GM18861 (cell line): ENCODE data around the gene PNKD.

ENCODE experiments used
- ATAC-seq: cut with Tn5 transposase; IDR thresholded peaks from one replicate; pipeline ENCODE4 v1.9.1; 2021; ENCODE audit not compliant: unreplicated experiment

The PNKD gene

GRCh38 chr2:218334531-218334930 is 64.2 kb downstream of the PNKD start:
- ATAC-seq = no peak

GRCh38 chr2:218340656-218341055 is 70.3 kb downstream of the PNKD start:
- ATAC-seq = no peak

DNA sequence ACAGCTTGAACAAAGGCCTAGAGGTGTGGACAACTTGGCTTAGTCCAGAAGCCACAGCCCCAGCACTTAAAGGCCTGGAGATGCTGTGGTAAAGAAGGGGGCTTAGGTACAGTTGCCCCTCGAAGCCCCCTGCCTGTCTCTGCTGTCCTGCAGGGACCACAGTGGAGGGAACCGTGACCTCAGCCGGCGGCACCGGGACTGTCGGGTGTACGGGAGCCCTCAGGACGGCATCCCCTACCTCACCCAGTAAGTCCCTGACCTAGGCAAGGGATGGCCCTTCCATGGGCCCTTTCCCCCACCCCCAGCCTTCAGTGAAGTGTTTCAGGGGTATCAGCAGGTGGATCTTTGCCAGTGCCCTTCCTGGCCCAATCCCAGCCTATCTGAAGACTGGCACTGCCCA is 71.1 kb downstream of the PNKD start:
- no peak for ATAC-seq

DNA sequence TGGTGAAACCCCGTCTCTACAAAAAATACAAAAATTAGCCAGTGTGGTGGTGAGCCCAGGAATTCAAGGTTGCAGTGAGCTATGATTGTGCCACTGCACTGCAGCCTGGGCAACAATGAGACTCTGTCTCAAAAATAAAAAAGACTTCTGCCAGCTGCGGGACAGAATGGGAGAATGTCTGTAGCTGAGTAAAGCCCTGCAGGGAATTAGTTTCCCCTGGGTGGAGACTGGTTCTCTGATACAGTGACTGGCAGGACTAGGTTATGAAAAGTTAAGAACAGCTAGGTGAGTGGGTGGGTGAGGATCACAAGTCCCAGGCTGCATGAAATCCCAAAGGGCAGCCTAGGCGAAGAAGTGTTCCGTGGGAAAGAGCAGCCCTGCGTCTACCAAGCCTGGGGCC is 72.5 kb downstream of the PNKD start:
- no peak for ATAC-seq

DNA sequence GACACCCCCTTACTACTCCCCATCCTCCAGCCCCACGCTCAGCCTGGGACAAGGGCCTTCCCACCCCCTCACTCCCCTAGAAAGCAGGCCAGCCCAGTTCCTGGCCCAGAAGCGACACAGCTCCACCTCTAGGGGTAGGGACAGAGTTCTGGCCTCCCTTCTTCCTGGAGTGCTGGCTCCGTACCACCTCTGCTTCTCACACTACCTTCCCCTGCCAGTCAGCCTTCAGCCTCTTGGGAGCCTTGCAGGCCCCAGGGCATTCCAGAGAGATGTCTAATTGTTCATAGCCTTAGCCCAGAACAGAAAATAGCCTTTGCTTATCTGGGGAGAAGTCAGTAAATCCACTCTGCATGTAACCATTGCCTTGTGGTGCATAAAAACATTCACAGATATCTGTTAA is 73.3 kb downstream of the PNKD start:
- no peak for ATAC-seq

GRCh38 chr2:218344090-218344754 is 73.9 kb downstream of the PNKD start:
- no peak for ATAC-seq

DNA sequence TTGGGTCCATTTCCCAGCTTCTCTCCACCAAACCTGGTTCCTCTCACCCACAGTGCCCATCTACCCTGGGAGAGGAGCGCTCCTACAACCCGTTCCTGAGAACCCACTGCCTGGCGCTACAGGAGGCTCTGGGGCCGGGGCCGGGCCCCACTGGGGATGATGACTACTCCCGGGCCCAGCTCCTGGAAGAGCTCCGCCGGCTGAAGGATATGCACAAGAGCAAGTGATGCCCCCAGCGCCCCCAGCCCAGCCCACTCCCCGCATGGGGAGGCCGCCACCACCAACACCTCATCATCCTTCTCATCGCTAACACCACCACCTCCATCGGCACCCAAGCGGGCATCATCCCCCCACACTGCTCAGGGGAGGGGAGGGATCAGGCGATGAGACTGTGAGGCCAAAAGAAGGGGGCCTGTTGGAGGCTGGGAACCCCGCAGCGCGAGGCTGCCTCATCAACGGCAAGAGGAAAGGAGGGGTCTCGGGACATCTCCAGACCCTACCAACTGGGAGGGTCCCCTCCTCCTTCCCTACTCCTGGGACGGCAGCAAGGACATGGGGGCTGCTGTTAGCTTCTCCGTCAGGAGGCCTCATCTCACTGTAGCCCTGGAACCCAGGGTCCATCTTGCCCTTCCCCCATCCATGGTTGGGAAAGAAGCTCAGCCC is 74.6 kb downstream of the PNKD start:
- no peak for ATAC-seq

GRCh38 chr2:218345491-218346236 is 75.3 kb downstream of the PNKD start:
- no peak for ATAC-seq

GRCh38 chr2:218347172-218347571 is 76.9 kb downstream of the PNKD start:
- ATAC-seq = no peak

- ATAC-seq = no peak
These were observed 83.7 kb downstream of the PNKD start for GRCh38 chr2:218354045-218354444.

- ATAC-seq = no peak
These were observed 84.6 kb downstream of the PNKD start for GRCh38 chr2:218354850-218355443.

GRCh38 chr2:218357236-218358177 is 87.2 kb downstream of the PNKD start:
- no peak for ATAC-seq

DNA sequence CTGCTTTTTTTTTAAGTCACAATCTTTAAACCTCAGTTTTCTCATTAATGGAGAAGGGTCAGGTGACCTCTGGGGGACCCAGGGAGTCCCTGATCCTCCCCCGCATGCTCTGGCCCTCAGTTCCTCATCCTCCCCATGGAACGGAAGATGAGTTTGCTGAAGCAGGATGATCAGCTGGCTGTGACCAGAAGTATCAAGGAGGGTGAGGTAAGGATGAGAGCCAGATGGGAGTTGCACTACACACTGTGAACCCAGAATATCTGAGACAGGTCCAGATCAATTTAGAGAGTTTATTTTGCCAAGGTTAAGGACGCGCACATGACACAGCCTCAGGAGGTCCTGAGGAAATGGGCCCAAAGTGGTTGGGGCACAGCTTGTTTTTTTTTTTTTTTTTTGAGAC is 90.1 kb downstream of the PNKD start:
- no peak for ATAC-seq

DNA sequence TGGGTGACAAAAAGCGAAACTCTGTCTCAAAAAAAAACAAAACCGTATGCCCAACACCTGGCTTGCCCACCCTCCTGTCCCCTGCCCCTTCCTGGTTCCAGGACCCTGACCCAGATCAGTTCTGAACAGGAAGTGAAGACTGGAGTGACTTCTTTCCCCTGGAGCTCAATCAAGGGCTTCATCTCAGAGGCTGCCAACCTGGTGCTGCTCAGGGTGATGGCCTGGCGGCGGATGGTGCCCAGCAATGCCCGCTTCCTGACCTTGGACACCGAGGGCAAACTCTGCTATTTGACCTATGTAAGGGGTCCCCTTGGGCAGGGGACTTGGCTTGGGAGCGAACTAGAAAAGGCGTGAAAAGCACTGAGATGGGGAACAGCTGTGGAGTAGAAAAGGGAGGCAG is 92.3 kb downstream of the PNKD start:
- no peak for ATAC-seq

- no peak for ATAC-seq
These were observed 93.4 kb downstream of the PNKD start for GRCh38 chr2:218363736-218364135.

DNA sequence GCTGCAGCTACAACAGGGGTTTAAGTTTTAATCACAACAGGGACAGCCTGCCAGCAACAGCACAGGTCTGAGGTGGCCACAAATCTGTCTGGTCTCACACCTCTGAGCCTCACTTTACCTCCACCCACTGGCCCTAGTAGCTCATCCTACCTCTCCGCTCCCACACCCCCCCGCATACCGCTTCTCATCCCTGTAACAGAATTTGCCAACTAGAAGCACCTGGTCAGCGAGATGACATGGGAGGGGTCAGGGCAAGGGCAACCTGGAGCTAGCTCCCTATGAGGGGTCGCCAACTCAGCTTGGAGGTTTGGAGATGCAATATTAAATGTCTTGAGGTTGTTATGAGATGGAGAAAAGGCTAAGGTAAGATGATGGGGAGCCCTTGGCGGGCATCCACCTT is 93.9 kb downstream of the PNKD start:
- no peak for ATAC-seq

DNA sequence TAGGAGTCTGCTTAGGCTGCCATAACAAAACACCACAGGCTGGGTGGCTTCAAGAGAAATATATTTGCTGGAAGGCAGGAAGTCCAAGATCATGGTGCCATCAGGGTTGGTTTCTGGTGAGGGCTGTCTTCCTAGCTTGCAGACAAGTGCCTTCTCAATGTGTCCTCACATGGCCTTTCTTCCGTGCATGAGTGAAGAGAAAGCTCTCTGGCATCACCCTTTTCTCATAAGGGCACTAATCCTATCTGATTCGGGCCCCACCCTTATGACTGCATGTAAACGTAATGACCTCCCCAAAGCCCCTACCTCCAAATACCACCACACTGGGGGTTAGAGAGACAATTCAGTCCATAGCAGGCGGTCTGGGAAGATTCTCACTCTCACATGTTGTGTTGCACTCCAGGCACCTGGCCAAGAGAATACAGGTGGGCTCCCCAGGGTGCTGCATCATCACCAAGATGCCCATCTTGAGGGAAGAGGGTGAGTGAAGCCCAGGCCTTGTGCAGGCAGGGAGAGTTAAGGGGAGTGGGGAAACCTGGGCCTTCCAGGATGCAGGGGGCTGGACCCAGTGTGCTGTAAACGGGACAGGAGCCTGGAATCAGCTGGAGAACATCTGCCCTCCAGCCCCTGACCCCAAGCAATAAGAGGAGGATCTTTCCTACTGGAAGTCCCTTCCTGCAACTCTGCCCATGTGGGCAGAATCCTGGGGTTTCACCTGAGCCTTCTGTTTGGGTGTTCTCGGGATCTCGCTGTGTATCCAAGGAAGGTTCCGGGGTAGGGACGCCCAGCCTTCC is 96.5 kb downstream of the PNKD start:
- ATAC-seq = no peak

GRCh38 chr2:218367415-218368149 is 97.3 kb downstream of the PNKD start:
- peak; percentile 91 for ATAC-seq

DNA sequence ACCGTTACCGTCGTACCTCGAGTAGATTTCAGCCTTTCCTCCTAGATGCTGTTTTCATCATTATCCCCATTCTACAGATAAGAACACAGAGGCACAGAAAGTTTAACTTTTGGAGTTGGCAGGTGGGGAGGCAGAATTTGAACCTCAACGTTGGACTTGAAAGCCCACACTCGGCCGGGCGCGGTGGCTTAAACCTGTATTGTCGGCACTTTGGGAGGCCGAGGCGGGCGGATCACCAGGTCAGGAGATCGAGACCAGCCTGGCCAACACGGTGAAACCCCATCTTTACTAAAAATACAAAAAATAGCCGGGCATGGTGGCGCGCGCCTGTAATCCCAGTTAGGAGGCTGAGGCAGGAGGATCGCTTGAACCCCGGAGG is 97.8 kb downstream of the PNKD start:
- ATAC-seq = no peak
